Astrocyte of the cerebellum (primary cell): ENCODE measurements around the gene ZNF205.
A peak's percentile ranks its signal among the peaks of the same experiment; 100 is the strongest.

ENCODE experiments used
- DNase-seq: peaks from one replicate; pipeline ENCODE4 v3.0.0-alpha.2; 2011; ENCODE audit warnings: low read depth
- H3K4me3 ChIP-seq: 2 replicates; pipeline ENCODE4 v1.5.1; 2011; ENCODE audit warnings: mild to moderate bottlenecking, low read depth, low read length, moderate library complexity
- in situ Hi-C: cut with HindIII; loops from 2 replicates; pipeline ENCODE4 v1.10.0; 2017; ENCODE audit warnings: low sequenced_read_pairs
- TF ChIP-seq, protein P1 (sequence below): IDR thresholded peaks from 2 replicates; pipeline ENCODE4 v1.5.1; 2012; ENCODE audit warnings: low read length, low read depth, moderate library complexity, mild to moderate bottlenecking; ENCODE audit errors: missing control alignments

ZNF205 gene

GRCh38 chr16:3085868-3086595 is 26.4 kb upstream of the ZNF205 start:
- no peak overlapping the region for H3K4me3 ChIP-seq
- in situ Hi-C loops = no loop called here
- DNase-seq = no peak
- TF ChIP-seq, protein P1, sequence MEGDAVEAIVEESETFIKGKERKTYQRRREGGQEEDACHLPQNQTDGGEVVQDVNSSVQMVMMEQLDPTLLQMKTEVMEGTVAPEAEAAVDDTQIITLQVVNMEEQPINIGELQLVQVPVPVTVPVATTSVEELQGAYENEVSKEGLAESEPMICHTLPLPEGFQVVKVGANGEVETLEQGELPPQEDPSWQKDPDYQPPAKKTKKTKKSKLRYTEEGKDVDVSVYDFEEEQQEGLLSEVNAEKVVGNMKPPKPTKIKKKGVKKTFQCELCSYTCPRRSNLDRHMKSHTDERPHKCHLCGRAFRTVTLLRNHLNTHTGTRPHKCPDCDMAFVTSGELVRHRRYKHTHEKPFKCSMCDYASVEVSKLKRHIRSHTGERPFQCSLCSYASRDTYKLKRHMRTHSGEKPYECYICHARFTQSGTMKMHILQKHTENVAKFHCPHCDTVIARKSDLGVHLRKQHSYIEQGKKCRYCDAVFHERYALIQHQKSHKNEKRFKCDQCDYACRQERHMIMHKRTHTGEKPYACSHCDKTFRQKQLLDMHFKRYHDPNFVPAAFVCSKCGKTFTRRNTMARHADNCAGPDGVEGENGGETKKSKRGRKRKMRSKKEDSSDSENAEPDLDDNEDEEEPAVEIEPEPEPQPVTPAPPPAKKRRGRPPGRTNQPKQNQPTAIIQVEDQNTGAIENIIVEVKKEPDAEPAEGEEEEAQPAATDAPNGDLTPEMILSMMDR = no peak

GRCh38 chr16:3086596-3087242 is 25.7 kb upstream of the ZNF205 start:
- in situ Hi-C loops = no loop called here
- TF ChIP-seq, protein P1 = no peak
- H3K4me3 ChIP-seq = no peak overlapping the region
- no peak for DNase-seq

DNA sequence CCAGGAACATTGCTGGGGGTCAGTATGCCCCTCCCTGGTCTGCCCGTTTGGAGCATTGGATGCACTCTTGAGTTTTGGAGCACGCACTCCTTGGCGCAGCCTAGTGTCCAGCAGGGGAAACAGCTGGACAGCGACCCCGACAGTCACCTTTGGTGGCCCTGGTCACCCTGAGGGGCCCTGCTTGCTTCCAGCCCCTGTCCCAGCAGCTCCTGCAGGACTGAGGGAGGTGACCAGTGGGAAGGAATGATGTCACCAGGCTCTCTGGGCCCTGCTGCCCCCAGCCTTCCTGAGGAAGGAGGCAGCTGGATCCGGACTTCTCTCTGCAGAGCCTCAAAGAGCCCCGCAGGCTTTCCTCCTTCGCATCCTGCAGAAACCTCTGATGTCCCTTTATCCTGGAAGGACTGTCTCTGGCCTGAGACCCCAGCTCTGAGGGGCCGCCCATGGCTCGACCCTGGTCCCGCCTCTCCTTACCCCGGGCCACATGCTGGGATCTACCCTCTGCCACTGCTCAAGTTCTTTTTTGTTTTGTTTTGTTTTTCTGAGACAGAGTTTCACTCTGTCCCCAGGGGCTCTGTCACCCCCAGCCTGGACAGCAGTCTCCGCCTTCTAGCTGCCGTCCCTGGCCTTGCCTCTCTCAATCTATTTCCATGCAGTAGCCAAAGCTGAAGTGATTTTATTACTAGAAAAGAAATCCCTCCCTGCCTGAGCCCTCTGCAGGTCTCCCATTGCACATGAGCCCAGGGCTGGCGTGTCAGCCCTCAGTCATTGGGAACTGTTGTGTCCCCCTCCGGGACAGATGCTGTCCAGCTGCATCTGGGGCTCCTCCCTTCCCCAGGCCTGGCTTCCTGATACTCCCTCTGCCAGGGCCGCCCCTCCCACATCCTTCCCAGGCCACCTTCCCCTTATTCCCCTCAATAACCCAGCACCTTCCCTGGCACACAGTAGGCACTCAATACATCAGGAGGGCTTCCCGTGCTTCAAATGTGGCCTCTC is 24.8 kb upstream of the ZNF205 start:
- no peak overlapping the region for H3K4me3 ChIP-seq
- in situ Hi-C loops = no loop called here
- no peak for DNase-seq
- TF ChIP-seq, protein P1 = peak; percentile 4

DNA sequence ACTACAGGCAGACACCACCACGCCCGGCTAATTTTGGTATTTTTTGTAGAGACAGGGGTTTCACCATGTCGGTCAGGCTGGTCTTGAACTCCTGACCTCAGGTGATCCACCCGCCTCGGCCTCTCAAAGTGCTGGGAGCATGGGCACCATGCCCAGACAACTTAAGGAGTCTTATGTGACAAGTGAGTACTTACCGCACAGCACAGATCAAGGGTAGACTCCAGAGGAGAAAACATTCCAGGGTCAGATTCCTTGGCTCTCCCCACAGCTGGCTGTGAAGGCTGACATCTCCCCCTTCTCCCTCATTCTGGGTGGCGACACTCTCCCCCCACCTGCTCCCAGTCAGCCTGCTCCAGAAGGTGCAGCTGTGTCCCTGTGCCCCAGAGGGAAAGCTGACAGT is 23.9 kb upstream of the ZNF205 start:
- DNase-seq = no peak
- in situ Hi-C loops = no loop called here
- TF ChIP-seq, protein P1 = no peak
- H3K4me3 ChIP-seq = no peak overlapping the region

DNA sequence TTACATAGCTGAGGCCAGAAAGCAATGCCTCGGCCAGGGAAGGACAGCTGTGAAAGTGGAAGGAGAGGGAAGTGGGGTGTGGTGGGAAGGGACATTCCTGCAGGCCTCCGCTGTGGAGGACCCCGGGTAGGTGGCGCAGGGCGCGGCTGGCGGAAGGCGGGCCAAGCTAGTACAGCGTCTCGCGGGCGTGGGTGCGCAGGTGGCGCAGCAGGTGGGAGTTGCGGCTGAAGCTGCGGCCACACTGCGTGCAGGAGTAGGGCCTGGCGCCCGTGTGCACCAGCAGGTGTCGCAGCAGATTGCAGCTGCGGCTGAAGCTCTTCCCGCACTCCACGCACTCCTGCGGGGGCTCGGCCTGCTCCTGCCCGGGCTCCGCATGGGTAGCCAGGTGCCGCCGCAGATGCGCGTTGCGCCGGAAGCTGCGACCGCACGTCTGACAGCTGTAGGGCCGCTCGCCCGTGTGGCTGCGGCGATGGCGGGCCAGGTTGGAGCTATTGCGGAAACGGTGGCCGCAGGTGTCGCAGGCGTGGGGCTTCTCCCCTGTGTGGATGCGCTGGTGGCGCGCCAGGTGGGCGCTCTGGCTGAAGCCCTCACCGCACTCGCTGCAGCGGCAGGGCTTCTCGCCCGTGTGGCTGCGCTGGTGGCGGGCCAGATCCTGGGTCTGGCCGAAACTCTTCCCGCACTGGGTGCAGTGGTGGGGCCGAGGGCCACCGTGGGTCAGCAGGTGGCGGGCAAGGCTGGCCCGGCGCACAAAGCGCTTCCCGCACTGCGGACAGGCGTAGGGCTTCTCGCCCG is 23.3 kb upstream of the ZNF205 start:
- DNase-seq = no peak
- in situ Hi-C loops = no loop called here
- no peak overlapping the region for H3K4me3 ChIP-seq
- TF ChIP-seq, protein P1 = no peak
